KMS-11 (cell line): Measurements from ENCODE around the gene RTP4.

ENCODE experiments used
- H2AFZ ChIP-seq: fragments of 200-600 bp; sonication (generic); 2 replicates; pipeline ENCODE4 v1.6.1; 2016; ENCODE audit warnings: antibody characterized with exemption, mixed run types, low read depth
- H3K27ac ChIP-seq: fragments of 200-600 bp; sonication (generic); 2 replicates; pipeline ENCODE4 v1.6.1; 2016; ENCODE audit warnings: mild to moderate bottlenecking, mixed run types
- H3K27me3 ChIP-seq: fragments of 200-600 bp; sonication (generic); 2 replicates; pipeline ENCODE4 v1.6.1; 2017; ENCODE audit warnings: mild to moderate bottlenecking, low read depth, mixed run types, moderate library complexity; ENCODE audit not compliant: insufficient read depth
- H3K36me3 ChIP-seq: fragments of 200-600 bp; sonication (generic); 2 replicates; pipeline ENCODE4 v1.6.1; 2017; ENCODE audit warnings: mild to moderate bottlenecking, mixed run types; ENCODE audit not compliant: insufficient read depth
- H3K4me1 ChIP-seq: fragments of 200-600 bp; sonication (generic); 2 replicates; pipeline ENCODE4 v1.6.1; 2016; ENCODE audit warnings: mild to moderate bottlenecking, low read depth, mixed run types; ENCODE audit not compliant: poor library complexity, severe bottlenecking
- H3K4me2 ChIP-seq: fragments of 200-600 bp; sonication (generic); 2 replicates; pipeline ENCODE4 v1.7.0; 2016; ENCODE audit warnings: mild to moderate bottlenecking, mixed run types
- H3K4me3 ChIP-seq: fragments of 200-600 bp; sonication (generic); IDR thresholded peaks from 2 replicates; pipeline ENCODE4 v1.6.1; 2017; ENCODE audit warnings: low read depth, low read length, mixed read lengths; ENCODE audit not compliant: insufficient read depth
- H3K79me2 ChIP-seq: fragments of 200-600 bp; sonication (generic); 2 replicates; pipeline ENCODE4 v1.6.1; 2016; ENCODE audit warnings: low read depth, mixed run types; ENCODE audit not compliant: insufficient read depth
- H3K9ac ChIP-seq: fragments of 200-600 bp; sonication (generic); 2 replicates; pipeline ENCODE4 v1.6.1; 2016; ENCODE audit warnings: mild to moderate bottlenecking, mixed run types
- H4K20me1 ChIP-seq: fragments of 200-600 bp; sonication (generic); 2 replicates; pipeline ENCODE4 v1.6.1; 2016; ENCODE audit warnings: mild to moderate bottlenecking, mixed run types; ENCODE audit not compliant: insufficient read depth
- TF ChIP-seq, protein P1 (sequence below): fragments of 200-600 bp; sonication (generic); conservative IDR thresholded peaks from 2 replicates; pipeline ENCODE4 v1.6.1; 2017; ENCODE audit warnings: low read depth, mild to moderate bottlenecking, antibody characterized with exemption, low read length, moderate library complexity, mixed read lengths

The RTP4 gene

DNA sequence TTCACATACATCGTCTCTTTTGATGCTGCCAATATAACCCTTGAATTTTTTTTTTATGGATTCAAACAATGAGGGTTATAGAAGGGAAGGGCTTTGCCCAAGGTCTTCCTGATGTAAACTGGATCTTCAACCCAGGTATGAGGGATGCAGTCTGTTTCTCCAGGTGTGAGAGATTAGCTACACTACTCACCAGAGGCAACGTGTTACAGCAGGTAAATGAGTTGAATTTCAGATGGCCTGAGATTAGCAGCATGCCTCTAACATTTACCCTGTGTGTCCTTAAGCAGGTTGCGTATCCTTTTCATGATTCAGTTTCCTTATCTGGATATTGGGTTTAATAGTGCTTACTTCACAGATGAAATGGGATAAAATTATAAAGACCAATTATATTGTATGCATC, 1.9 kb downstream of the RTP4 start:
- peaks cover 22% of the 10 kb centered on the region for H3K4me1 ChIP-seq
- H3K27me3 ChIP-seq = no peaks in the 10 kb centered on the region
- H2AFZ ChIP-seq = no peak overlapping the region
- peak overlapping the region; percentile 31; the same call in 1 of the 2 replicates for H3K4me2 ChIP-seq
- H3K9ac ChIP-seq = no peak overlapping the region
- H3K4me3 ChIP-seq = no peak overlapping the region
- TF ChIP-seq, protein P1, sequence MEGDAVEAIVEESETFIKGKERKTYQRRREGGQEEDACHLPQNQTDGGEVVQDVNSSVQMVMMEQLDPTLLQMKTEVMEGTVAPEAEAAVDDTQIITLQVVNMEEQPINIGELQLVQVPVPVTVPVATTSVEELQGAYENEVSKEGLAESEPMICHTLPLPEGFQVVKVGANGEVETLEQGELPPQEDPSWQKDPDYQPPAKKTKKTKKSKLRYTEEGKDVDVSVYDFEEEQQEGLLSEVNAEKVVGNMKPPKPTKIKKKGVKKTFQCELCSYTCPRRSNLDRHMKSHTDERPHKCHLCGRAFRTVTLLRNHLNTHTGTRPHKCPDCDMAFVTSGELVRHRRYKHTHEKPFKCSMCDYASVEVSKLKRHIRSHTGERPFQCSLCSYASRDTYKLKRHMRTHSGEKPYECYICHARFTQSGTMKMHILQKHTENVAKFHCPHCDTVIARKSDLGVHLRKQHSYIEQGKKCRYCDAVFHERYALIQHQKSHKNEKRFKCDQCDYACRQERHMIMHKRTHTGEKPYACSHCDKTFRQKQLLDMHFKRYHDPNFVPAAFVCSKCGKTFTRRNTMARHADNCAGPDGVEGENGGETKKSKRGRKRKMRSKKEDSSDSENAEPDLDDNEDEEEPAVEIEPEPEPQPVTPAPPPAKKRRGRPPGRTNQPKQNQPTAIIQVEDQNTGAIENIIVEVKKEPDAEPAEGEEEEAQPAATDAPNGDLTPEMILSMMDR = no peak
- no peak overlapping the region for H3K27ac ChIP-seq
- H3K79me2 ChIP-seq = no peaks in the 10 kb centered on the region
- H3K36me3 ChIP-seq = no peaks in the 10 kb centered on the region
- no peaks in the 10 kb centered on the region for H4K20me1 ChIP-seq

DNA sequence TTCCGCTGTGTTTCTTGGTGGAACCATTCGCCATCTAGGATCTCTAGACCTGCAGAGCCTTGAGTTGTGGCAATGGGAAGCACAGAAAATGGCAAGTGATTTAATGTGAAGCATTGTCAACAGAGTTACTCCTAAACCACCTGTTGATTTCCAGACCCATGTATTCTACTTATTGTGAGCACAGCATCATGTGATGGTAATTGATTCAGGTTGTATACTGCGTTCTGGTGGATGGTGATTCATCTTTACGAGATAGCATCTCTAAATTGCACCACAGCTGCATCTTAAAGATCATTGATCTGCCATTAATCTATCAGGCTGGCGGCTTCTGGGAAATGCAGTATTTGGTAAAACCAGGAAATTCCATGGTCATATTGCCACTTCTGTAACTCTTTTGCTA, 7.4 kb downstream of the RTP4 start:
- TF ChIP-seq, protein P1 = no peak
- no peak overlapping the region for H3K4me2 ChIP-seq
- no peak overlapping the region for H3K27ac ChIP-seq
- no peaks in the 10 kb centered on the region for H4K20me1 ChIP-seq
- no peak overlapping the region for H3K9ac ChIP-seq
- H3K4me1 ChIP-seq = no peaks in the 10 kb centered on the region
- H3K36me3 ChIP-seq = no peaks in the 10 kb centered on the region
- H2AFZ ChIP-seq = no peak overlapping the region
- H3K27me3 ChIP-seq = no peaks in the 10 kb centered on the region
- H3K79me2 ChIP-seq = no peaks in the 10 kb centered on the region
- no peak overlapping the region for H3K4me3 ChIP-seq

DNA sequence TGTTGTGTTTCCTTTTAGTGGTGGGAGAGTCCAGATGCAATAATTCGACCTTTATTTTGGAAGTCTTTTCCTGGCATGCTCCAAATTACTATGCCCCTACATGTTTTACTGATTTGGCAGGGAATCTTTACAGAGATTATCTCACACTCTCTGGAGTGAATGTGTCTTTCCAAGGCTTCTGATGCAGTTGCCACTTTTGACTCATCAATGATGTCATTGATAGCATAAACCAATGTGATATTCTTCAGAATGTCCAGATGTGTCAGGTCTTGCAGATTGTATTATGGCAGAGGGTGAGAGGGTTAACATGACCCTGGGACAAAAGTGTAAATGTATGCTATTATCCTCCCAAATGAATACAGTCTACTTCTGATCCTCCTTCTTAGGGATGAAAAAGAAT, 9.7 kb downstream of the RTP4 start:
- Histone ChIP-seq H3K4me2 (no peak overlapping the region), H3K79me2 (no peaks in the 10 kb centered on the region), H4K20me1 (no peaks in the 10 kb centered on the region), H3K9ac (no peak overlapping the region), H3K4me1 (no peaks in the 10 kb centered on the region), H3K27ac (no peak overlapping the region), H3K27me3 (no peaks in the 10 kb centered on the region), H2AFZ (no peak overlapping the region), H3K4me3 (no peak overlapping the region), H3K36me3 (no peaks in the 10 kb centered on the region)
- TF ChIP-seq, protein P1 = no peak

DNA sequence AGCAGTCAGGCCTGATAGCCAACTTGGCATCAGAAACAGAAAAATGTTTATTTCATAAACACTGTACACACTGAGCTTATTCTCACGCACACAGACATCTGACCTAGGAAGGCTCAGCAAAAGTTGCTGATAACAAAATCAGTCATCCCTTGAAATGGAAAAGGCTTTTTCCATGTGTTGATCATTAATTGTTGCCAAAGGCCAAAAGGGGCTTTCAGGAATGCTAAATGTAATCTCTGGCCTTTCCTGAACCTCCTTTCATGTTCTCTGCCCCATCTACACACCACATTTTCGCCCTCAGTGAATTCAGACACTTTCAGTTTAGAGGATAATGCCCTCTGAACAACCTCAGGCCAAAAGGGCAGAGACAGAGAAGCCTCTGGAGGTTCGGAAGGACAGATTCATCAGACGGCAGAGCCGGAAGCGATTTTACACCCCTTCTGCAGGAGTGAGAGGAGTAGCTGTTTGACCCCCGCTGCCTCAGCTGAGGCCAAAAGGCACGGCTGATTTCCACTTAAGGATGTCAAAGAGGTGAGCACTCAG, 14.5 kb downstream of the RTP4 start:
- no peaks in the 10 kb centered on the region for H4K20me1 ChIP-seq
- no peaks in the 10 kb centered on the region for H3K4me1 ChIP-seq
- TF ChIP-seq, protein P1 = no peak
- H2AFZ ChIP-seq = no peak overlapping the region
- H3K79me2 ChIP-seq = no peaks in the 10 kb centered on the region
- no peak overlapping the region for H3K27ac ChIP-seq
- H3K27me3 ChIP-seq = no peaks in the 10 kb centered on the region
- no peak overlapping the region for H3K4me3 ChIP-seq
- no peak overlapping the region for H3K4me2 ChIP-seq
- no peak overlapping the region for H3K9ac ChIP-seq
- no peaks in the 10 kb centered on the region for H3K36me3 ChIP-seq
